Muscle layer of duodenum (tissue), 2 donors: ENCODE data around the gene FILIP1.
A peak's percentile ranks its signal among the peaks of the same experiment; 100 is the strongest.

Source experiments
- H3K27ac ChIP-seq: one replicate; pipeline ENCODE4 v1.7.0; 2013; ENCODE audit warnings: mild to moderate bottlenecking, low read length
- H3K27me3 ChIP-seq: one replicate; pipeline ENCODE4 v1.7.0; 2013; ENCODE audit warnings: low read depth, mild to moderate bottlenecking, control low read depth, low read length
- H3K36me3 ChIP-seq, 2 donors: one replicate each; pipeline ENCODE4 v1.7.0; 2013; ENCODE audit warnings: low read length in 2 of 2, control low read depth in 1 of 2, mild to moderate bottlenecking in 1 of 2; ENCODE audit not compliant: insufficient read depth in 2 of 2, control insufficient read depth in 1 of 2
- H3K4me1 ChIP-seq, 2 donors: one replicate each; pipeline ENCODE4 v1.7.0; 2013; ENCODE audit warnings: low read length in 2 of 2, mild to moderate bottlenecking in 2 of 2, control low read depth in 1 of 2, moderate library complexity in 1 of 2; ENCODE audit not compliant: insufficient read depth in 2 of 2, control insufficient read depth in 1 of 2
- H3K4me3 ChIP-seq, 2 donors: one replicate each; pipeline ENCODE4 v1.7.0; 2013; ENCODE audit warnings: low read length in 2 of 2, low read depth in 1 of 2, mild to moderate bottlenecking in 1 of 2
- H3K9me3 ChIP-seq, 2 donors: one replicate each; pipeline ENCODE4 v1.7.0; 2013; ENCODE audit warnings: low read length in 2 of 2, control low read depth in 1 of 2, mild to moderate bottlenecking in 1 of 2; ENCODE audit not compliant: control insufficient read depth in 1 of 2
- donor health status: healthy.

Gene FILIP1

DNA sequence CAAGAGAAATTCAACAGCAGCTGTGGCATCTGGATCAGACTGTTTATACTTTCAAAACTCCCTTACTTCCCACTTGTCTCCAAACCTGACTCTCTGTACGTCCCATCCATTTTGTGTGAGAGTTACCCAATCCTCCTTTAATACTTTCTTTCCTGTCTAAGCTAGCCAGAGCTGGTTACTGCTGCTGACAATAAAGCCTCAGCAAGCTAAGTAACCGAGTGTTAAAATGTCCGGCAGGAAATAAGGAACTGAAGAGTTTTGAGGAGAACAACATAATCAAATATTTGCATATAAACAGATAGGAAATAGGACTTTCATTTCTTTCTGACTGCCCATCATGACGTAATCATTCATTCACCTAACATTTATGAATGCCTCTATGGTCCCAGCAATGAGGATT lies 220.6 kb downstream of the FILIP1 start:
- Histone ChIP-seq H3K27ac (peak overlapping the region; percentile 47), H3K36me3 (peaks cover 3 to 6% of the 10 kb centered on the region in 2 donors), H3K4me1 (peaks cover 5 to 18% of the 10 kb centered on the region in 2 donors), H3K4me3 (no peak overlapping the region), H3K27me3 (no peaks in the 10 kb centered on the region), H3K9me3 (peaks cover 0 to 6% of the 10 kb centered on the region in 2 donors)

GRCh38 chr6:75272145-75272840 lies 221.3 kb downstream of the FILIP1 start:
- H3K27ac ChIP-seq = peak overlapping the region; percentile 82
- peaks cover 6 to 26% of the 10 kb centered on the region in 2 donors for H3K4me1 ChIP-seq

GRCh38 chr6:75268988-75269354 lies 224.6 kb downstream of the FILIP1 start:
- peaks cover 0 to 6% of the 10 kb centered on the region in 2 donors for H3K9me3 ChIP-seq
- no peak overlapping the region for H3K4me3 ChIP-seq
- no peak overlapping the region for H3K27ac ChIP-seq
- H3K27me3 ChIP-seq = no peaks in the 10 kb centered on the region
- H3K4me1 ChIP-seq = peaks cover 8 to 27% of the 10 kb centered on the region in 2 donors
- peaks cover 2 to 6% of the 10 kb centered on the region in 2 donors for H3K36me3 ChIP-seq

More at GRCh38 chr6:75272145-75272840, 221.3 kb downstream of the FILIP1 start:
- Histone ChIP-seq H3K4me3 (no peak overlapping the region), H3K27me3 (no peaks in the 10 kb centered on the region), H3K36me3 (peaks cover 3 to 6% of the 10 kb centered on the region in 2 donors), H3K9me3 (peaks cover 0 to 6% of the 10 kb centered on the region in 2 donors)

DNA sequence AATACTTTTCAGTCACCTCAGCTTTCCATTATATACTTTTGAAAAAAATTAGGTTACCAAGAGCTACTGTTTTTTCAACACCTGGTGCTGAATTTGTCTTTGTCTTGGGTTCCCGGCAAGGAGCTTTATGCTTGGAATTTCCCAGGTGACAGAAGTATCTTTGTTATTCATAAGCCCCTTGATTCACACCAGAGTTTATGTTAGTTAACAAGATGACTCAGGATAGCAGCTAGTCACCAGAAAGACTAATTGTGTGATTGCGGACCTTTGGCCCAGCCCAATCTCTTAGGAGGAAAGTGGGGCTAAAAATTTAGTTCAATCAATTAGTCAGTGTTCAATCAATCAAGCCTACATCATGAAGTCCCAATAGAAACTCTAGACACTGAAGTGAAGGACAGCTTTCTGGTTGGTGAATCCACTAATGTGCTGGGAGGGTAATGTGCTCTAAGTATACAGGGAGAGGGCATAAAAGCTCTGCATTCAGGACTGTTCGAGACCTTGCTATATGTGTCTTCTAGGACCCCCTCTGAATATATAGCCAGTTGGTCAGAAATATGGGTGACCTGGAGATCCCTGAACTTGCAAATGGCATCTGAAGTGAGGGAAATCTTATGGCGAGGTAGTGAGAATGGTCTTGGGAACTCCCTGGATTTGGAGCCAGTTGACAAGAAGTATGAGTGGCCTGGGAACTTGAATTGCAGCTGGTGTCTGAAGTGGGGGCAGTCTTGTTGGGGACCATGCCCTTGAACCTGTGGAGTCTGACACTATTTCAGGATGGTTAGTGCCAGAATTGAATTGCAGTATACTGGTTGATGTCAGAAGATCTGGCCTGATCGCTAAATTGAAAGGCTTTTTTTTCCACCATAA lies 225.2 kb downstream of the FILIP1 start:
- peak overlapping the region; percentile 66 for H3K27ac ChIP-seq
- peaks cover 8 to 27% of the 10 kb centered on the region in 2 donors for H3K4me1 ChIP-seq
- H3K36me3 ChIP-seq = peaks cover 8 to 9% of the 10 kb centered on the region in 2 donors

DNA sequence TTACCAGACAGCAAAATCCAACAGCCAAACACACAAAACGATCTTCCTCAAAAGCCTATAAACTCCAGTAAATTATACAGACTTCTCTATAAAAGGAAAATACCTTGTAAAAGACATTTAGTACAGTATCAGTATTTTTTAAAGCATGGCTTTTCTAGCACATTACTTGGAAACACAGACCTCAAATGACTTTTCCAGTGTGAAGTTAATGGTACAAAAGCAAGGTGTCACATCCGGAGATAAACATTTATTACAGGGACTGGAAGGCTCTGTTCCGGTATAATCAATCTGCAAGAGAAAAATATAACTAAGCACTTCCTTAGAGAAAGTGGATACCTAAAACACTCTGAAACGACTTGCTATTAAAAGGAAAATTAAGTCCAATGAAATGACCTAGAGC lies 226.1 kb downstream of the FILIP1 start:
- Histone ChIP-seq H3K4me1 (peaks cover 8 to 22% of the 10 kb centered on the region in 2 donors), H3K27me3 (no peaks in the 10 kb centered on the region), H3K36me3 (peaks cover 8 to 14% of the 10 kb centered on the region in 2 donors), H3K9me3 (peaks cover 0 to 2% of the 10 kb centered on the region in 2 donors), H3K27ac (peak overlapping the region; percentile 4), H3K4me3 (no peak overlapping the region)

More for the DNA sequence above, 225.2 kb downstream of the FILIP1 start:
- Histone ChIP-seq H3K4me3 (peak overlapping the region in 1 of 2 donors; percentile 12), H3K9me3 (peaks cover 0 to 6% of the 10 kb centered on the region in 2 donors), H3K27me3 (no peaks in the 10 kb centered on the region)

GRCh38 chr6:75266716-75267291 lies 226.8 kb downstream of the FILIP1 start:
- Histone ChIP-seq H3K27me3 (no peaks in the 10 kb centered on the region), H3K4me1 (peaks cover 8 to 22% of the 10 kb centered on the region in 2 donors), H3K4me3 (no peak overlapping the region), H3K9me3 (no peaks in the 10 kb centered on the region), H3K36me3 (peaks cover 6 to 14% of the 10 kb centered on the region in 2 donors), H3K27ac (no peak overlapping the region)

DNA sequence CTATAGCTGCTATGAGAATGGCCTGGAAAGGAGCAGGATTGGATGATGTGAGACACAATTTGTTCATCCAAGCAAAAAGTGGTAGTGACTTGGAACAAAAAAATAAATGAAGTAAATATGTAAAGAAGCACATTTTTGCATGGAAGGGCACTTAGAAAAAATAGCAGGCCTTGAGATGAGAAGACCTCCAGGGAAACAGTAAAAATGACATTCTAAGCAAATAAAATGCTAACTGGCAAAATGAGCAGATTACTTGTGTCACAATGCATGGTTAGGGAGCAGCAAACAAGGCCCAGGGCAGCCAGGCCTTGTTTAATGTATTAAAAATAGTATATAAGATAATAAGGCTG lies 230.2 kb downstream of the FILIP1 start:
- Histone ChIP-seq H3K4me3 (no peak overlapping the region), H3K27ac (no peak overlapping the region), H3K27me3 (no peaks in the 10 kb centered on the region), H3K4me1 (peaks cover 5 to 19% of the 10 kb centered on the region in 2 donors), H3K36me3 (peaks cover 27 to 28% of the 10 kb centered on the region in 2 donors), H3K9me3 (no peaks in the 10 kb centered on the region)

GRCh38 chr6:75262716-75263400 lies 230.7 kb downstream of the FILIP1 start:
- H3K4me1 ChIP-seq = peaks cover 3 to 13% of the 10 kb centered on the region in 2 donors
- H3K36me3 ChIP-seq = peaks cover 30 to 31% of the 10 kb centered on the region in 2 donors
- H3K4me3 ChIP-seq = no peak overlapping the region
- no peaks in the 10 kb centered on the region for H3K27me3 ChIP-seq
- H3K9me3 ChIP-seq = no peaks in the 10 kb centered on the region
- no peak overlapping the region for H3K27ac ChIP-seq

DNA sequence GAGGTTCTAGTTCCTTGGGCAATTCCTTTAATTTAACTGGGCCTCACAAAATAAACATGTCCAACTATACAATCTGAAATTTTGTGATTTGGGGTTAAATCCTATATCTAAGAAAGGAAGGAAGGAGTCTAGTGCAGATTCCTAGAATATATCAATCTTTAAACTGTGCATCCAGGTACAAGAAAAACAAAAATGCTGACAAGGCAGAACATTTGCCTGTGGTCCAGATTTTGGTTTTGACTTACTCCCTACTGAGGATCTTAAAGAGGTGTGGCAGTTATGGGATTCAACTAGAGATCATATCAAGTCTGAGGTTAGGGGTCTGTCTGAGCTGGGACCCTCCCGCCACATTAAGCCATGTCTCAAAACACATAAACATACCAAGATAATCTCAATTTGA lies 232.3 kb downstream of the FILIP1 start:
- H3K36me3 ChIP-seq = peaks cover 36 to 45% of the 10 kb centered on the region in 2 donors

GRCh38 chr6:75257343-75258087 lies 236.1 kb downstream of the FILIP1 start:
- no peaks in the 10 kb centered on the region for H3K4me1 ChIP-seq
- no peak overlapping the region for H3K4me3 ChIP-seq
- H3K36me3 ChIP-seq = peaks cover 36 to 52% of the 10 kb centered on the region in 2 donors
- no peak overlapping the region for H3K27ac ChIP-seq
- H3K27me3 ChIP-seq = no peaks in the 10 kb centered on the region
- H3K9me3 ChIP-seq = no peaks in the 10 kb centered on the region

More for the DNA sequence above, 232.3 kb downstream of the FILIP1 start:
- Histone ChIP-seq H3K4me1 (peaks cover 0 to 2% of the 10 kb centered on the region in 2 donors), H3K9me3 (no peaks in the 10 kb centered on the region), H3K27ac (no peak overlapping the region), H3K27me3 (no peaks in the 10 kb centered on the region), H3K4me3 (no peak overlapping the region)
